Lung (tissue), 12 donors: ENCODE data around the gene DOCK4. TPM values are rescaled to one million over a fixed set of nuclear protein-coding genes. Genes with fewer than 3 reads are reported as not detected.

Experiments
- ATAC-seq: fragments of 200-7000 bp; cut with Tn5 transposase; one replicate; pipeline ENCODE4 v1.9.1; 2020; ENCODE audit warnings: moderate number of reproducible peaks; ENCODE audit not compliant: insufficient read depth, low FRiP score
- DNase-seq, 3 donors: peaks; one replicate each; pipeline ENCODE4 v3.0.0-alpha.2; 2013 to 2017
- H3K27ac ChIP-seq, 2 donors: one replicate each; pipeline ENCODE4 v1.5.1; 2013; ENCODE audit warnings: mild to moderate bottlenecking in 2 of 2, moderate library complexity in 2 of 2, control low read depth in 1 of 2, inconsistent platforms in 1 of 2, low read depth in 1 of 2, low read length in 1 of 2
- H3K27me3 ChIP-seq, 3 donors: one replicate each; pipeline ENCODE4 v1.5.1; 2013; ENCODE audit warnings: low read length in 2 of 3; ENCODE audit not compliant: control insufficient read depth in 3 of 3, insufficient read depth in 3 of 3
- H3K36me3 ChIP-seq, 4 donors: one replicate each; pipeline ENCODE4 v1.5.1; 2013; ENCODE audit warnings: low read length in 4 of 4, mild to moderate bottlenecking in 1 of 4, moderate library complexity in 1 of 4; ENCODE audit not compliant: control insufficient read depth in 4 of 4, insufficient read depth in 4 of 4
- H3K4me1 ChIP-seq, 5 donors: one replicate each; pipeline ENCODE4 v1.5.1; 2013; ENCODE audit warnings: low read length in 5 of 5, mild to moderate bottlenecking in 2 of 5, moderate library complexity in 1 of 5; ENCODE audit not compliant: control insufficient read depth in 5 of 5, insufficient read depth in 5 of 5
- H3K4me3 ChIP-seq: one replicate; pipeline ENCODE4 v1.5.1; 2013; ENCODE audit warnings: mild to moderate bottlenecking, control low read depth, moderate library complexity
- H3K9ac ChIP-seq, 2 donors: one replicate each; pipeline ENCODE4 v1.5.1; 2013; ENCODE audit warnings: low read length in 2 of 2, control low read depth in 1 of 2; ENCODE audit not compliant: insufficient read depth in 1 of 2
- H3K9me3 ChIP-seq, 4 donors: one replicate each; pipeline ENCODE4 v1.5.1; 2013; ENCODE audit warnings: low read length in 3 of 4, mild to moderate bottlenecking in 1 of 4, moderate library complexity in 1 of 4; ENCODE audit not compliant: control insufficient read depth in 4 of 4, insufficient read depth in 3 of 4
- WGBS, 2 donors: extraction: QIAGEN DNeasy Blood & Tissue Kit; methylation state at CpG; one replicate each; pipeline ENCODE4 v1.1.7; 2013; 5-methylcytosine and 5-hydroxymethylcytosine counted together
- polyA plus RNA-seq, 2 donors: library from polyadenylated mRNA; stranded (reverse); fragments of 200-250 nt; gene quantifications; one replicate each; pipeline ENCODE4 v1.2.1, GENCODE V29; 2013
- total RNA-seq, 2 donors: library from RNA; depleted of rRNA in 1 of 2; stranded (reverse); fragments of >200 nt in 1 of 2; gene quantifications; one replicate each; pipeline ENCODE4 v1.2.1, GENCODE V29; 2014 to 2021
- TF ChIP-seq, protein P1 (sequence below): IDR thresholded peaks from 2 replicates; pipeline ENCODE4 v1.5.1; 2012; ENCODE audit warnings: mild to moderate bottlenecking; ENCODE audit errors: control extremely low read depth, extremely low read depth
- donor health status: control.
- donor health status: control.
- donor health status: Bipolar disorder and iron deficiency.
- donor health status: healthy.
- donor health status: DM: yes; HTN: yes; CAD: no.

The DOCK4 gene
- total and polyA plus RNA-seq, 4 donors, result 18.7 to 163 (median 40.3) TPM

DNA sequence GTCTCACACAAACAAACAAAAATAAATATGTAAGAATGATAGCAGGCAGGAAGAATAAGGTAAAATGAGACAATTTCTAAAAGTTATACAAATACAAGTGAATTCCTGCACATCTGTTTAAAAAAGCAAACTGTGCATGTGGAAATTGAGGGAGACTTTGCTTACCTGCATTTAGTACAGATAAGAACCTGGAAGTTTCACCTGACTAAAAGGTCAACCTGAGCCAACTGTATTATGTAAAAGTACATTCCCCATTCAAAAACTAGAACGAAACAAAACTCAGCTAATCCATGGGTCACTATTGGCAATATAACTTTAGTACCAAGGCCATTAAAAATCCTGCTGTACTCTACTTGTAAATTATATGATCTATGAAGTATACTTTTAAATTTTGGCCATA lies 127.1 kb downstream of the DOCK4 start:
- H3K4me3 ChIP-seq, result no peak overlapping the region

DNA sequence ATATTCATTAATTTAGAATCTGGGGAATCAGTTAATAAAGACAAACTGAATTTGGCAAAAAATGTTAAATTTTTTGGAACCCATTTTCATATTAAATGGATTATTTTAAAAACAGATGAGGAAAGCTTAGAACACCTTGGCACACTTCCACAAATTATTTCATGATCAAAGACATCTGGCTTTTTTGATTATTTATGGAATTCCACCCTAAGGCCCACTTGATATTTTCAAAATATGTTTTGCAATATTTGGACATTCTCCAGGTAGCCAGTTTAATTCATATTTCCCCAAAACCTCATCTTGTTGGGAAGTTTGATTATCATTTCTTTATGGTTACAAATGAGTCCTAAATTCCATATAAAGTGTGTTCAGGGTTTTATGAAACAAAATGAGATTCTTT lies 129.9 kb downstream of the DOCK4 start:
- Histone ChIP-seq H3K9me3 (peaks cover 0 to 4% (median 1%) of the 10 kb centered on the region in 4 donors), H3K27ac (no peak overlapping the region), H3K27me3 (no peaks in the 10 kb centered on the region), H3K9ac (no peak overlapping the region), H3K4me3 (no peak overlapping the region), H3K36me3 (no peaks in the 10 kb centered on the region), H3K4me1 (peaks cover 0 to 37% (median 12%) of the 10 kb centered on the region in 5 donors)
- TF ChIP-seq, protein P1, sequence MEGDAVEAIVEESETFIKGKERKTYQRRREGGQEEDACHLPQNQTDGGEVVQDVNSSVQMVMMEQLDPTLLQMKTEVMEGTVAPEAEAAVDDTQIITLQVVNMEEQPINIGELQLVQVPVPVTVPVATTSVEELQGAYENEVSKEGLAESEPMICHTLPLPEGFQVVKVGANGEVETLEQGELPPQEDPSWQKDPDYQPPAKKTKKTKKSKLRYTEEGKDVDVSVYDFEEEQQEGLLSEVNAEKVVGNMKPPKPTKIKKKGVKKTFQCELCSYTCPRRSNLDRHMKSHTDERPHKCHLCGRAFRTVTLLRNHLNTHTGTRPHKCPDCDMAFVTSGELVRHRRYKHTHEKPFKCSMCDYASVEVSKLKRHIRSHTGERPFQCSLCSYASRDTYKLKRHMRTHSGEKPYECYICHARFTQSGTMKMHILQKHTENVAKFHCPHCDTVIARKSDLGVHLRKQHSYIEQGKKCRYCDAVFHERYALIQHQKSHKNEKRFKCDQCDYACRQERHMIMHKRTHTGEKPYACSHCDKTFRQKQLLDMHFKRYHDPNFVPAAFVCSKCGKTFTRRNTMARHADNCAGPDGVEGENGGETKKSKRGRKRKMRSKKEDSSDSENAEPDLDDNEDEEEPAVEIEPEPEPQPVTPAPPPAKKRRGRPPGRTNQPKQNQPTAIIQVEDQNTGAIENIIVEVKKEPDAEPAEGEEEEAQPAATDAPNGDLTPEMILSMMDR, result no peak
- ATAC-seq, result no peak
- peak in 2 of 3 donors; percentile 75 to 82 for DNase-seq

More for the DNA sequence above, 127.1 kb downstream of the DOCK4 start:
- Histone ChIP-seq H3K4me1 (peaks cover 0 to 45% (median 10%) of the 10 kb centered on the region in 5 donors), H3K9me3 (peaks cover 0 to 4% (median 1%) of the 10 kb centered on the region in 4 donors), H3K9ac (no peak overlapping the region), H3K27ac (no peak overlapping the region), H3K36me3 (no peaks in the 10 kb centered on the region), H3K27me3 (no peaks in the 10 kb centered on the region)
- TF ChIP-seq, protein P1, result no peak
- 82 to 90% methylated on average over 1 of the region's 1 CpG for WGBS, 2 donors
- no peak for ATAC-seq
- DNase-seq, result no peak

DNA sequence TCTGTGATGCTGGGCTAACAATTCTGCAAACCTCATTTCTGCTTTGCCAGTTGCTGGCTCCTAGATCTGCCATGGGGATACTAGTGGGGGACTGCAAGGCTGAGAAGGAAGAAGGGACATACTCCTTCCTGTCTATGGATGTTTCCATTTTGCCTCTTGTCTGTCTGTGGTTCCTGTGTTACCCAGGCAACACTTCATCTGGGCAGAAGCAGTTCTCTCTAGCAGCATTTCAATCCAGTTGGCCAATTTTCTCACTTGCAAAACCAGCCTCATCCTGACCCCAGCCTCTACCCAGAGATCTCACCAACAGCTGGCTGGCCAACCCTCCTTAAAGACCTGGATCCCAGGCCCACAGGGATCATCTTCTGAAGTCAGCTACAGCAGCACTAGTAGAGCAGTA lies 131.7 kb downstream of the DOCK4 start:
- no peaks in the 10 kb centered on the region for H3K36me3 ChIP-seq
- DNase-seq, result no peak
- no peak overlapping the region for H3K4me3 ChIP-seq
- H3K4me1 ChIP-seq, result peaks cover 0 to 21% (median 12%) of the 10 kb centered on the region in 5 donors
- TF ChIP-seq, protein P1, result no peak
- H3K9ac ChIP-seq, result no peak overlapping the region
- H3K9me3 ChIP-seq, result peaks cover 0 to 4% (median 1%) of the 10 kb centered on the region in 4 donors
- no peaks in the 10 kb centered on the region for H3K27me3 ChIP-seq
- H3K27ac ChIP-seq, result no peak overlapping the region
- no peak for ATAC-seq

DNA sequence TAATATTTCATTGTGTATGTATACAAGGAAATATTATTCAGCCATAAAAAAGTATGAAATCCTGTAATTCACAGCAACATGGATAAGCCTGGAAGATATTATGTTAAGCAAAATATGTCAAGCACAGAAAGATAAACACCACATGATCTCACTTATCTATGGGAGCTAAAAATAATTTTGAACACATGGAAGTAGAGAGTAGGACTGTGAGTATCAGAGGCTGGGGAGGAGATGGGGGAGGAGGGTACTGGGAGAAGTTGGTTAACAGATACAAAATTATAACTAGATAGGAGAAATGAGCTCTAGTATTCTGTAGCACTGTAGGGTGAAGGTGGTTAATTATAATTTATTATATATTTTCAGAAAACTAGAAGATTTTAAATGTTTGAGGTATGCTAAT lies 132.7 kb downstream of the DOCK4 start:
- no peak for ATAC-seq
- Histone ChIP-seq H3K9ac (no peak overlapping the region), H3K36me3 (no peaks in the 10 kb centered on the region), H3K4me3 (no peak overlapping the region), H3K4me1 (peaks cover 0 to 18% (median 10%) of the 10 kb centered on the region in 5 donors), H3K27ac (no peak overlapping the region), H3K9me3 (peaks cover 0 to 4% (median 1%) of the 10 kb centered on the region in 4 donors), H3K27me3 (no peaks in the 10 kb centered on the region)
- TF ChIP-seq, protein P1, result no peak
- no peak for DNase-seq
